Measurements from ENCODE around the gene ADGRG3.
A peak's percentile ranks its signal among the peaks of the same experiment; 100 is the strongest.

The ADGRG3 gene

DNA sequence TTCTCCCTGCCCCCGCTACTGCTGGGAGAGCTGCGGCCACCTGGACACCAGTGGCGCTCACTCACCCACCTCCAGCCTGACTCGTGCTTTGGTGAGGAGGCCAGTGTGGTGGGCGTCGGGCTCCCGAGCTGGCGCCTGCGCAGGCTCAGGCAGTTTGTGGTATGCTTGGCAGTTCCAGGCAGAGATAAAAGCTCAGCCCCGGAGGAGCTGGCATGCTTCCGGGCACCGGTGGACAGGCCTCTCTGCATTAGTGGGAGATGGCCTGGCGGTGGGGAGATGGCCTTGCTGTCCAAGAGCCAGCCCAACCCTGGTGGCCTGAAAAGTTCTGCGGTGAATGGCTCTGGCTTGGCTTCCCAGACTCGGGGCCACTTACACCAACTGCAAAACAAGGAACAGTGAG lies 35.5 kb upstream of the ADGRG3 start:
- TF ChIP-seq, protein P1, sequence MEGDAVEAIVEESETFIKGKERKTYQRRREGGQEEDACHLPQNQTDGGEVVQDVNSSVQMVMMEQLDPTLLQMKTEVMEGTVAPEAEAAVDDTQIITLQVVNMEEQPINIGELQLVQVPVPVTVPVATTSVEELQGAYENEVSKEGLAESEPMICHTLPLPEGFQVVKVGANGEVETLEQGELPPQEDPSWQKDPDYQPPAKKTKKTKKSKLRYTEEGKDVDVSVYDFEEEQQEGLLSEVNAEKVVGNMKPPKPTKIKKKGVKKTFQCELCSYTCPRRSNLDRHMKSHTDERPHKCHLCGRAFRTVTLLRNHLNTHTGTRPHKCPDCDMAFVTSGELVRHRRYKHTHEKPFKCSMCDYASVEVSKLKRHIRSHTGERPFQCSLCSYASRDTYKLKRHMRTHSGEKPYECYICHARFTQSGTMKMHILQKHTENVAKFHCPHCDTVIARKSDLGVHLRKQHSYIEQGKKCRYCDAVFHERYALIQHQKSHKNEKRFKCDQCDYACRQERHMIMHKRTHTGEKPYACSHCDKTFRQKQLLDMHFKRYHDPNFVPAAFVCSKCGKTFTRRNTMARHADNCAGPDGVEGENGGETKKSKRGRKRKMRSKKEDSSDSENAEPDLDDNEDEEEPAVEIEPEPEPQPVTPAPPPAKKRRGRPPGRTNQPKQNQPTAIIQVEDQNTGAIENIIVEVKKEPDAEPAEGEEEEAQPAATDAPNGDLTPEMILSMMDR (IDR thresholded peaks at IDR 0.05), result no peak
- Histone ChIP-seq H3K4me3 (no peak overlapping the region), H3K27ac (peak overlapping the region in 1 of 2 donors; percentile 88)
- DNase-seq (ENCODE audit: low spot score), result no peak

DNA sequence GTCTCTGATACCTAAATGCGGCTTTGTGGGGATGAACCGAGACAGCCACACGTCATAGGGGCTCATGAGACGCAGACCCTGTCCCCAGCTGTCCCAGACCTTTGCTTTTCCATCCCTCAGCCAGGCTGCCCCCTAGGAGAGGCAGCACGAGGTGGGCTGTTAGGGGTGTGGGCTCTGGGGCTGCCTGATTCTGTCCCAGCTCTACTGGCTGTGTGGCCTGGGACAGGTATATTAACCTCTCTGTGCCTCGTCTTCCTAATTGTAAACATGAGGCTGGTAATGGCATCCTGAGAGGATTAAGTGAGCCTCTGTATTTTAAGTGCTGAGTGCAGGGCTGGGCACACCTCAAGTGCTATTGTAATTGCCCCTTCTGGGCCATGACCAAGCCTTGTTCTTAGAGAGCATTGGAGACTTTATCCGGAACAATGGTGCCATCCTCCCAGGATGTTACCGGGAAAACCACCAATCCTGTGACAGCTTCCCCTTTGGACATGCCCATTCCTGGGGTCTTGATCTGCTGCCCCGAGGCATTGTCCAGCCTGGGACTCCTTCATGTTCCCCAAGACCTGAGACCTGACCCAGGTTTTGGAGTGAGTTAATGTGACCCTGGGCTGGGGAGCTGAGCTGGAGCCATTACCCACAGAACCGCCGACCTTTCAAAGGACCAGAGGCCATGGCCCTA lies 34.6 kb upstream of the ADGRG3 start:
- peak overlapping the region in 1 of 2 donors; percentile 88 for H3K27ac ChIP-seq
- TF ChIP-seq, protein P1 (IDR thresholded peaks at IDR 0.05), result no peak
- DNase-seq (ENCODE audit: low spot score), result no peak
- no peak overlapping the region for H3K4me3 ChIP-seq

DNA sequence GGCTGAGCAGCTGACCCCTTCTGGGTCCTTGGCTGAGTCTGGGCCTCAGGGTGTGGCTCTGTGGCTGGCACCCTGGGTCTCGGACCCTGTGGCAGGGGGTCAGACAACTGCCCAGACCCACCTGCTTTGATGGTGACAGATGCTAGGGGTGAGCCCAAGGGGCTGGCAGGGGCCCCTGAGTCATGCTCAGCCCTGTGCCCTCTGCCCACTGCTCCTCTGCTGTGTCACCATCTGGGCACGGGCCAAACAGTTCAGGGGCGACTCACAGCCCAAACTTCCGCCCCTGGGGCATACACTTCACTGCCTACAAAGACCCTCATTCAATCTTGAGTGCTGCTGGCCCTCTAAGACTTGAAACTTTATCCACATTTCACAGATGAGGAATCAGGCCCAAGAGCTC lies 33.9 kb upstream of the ADGRG3 start:
- TF ChIP-seq, protein P1 (IDR thresholded peaks at IDR 0.05), result no peak
- DNase-seq (ENCODE audit: low spot score), result no peak
- Histone ChIP-seq H3K27ac (peak overlapping the region in 1 of 2 donors; percentile 57), H3K4me3 (no peak overlapping the region)

DNA sequence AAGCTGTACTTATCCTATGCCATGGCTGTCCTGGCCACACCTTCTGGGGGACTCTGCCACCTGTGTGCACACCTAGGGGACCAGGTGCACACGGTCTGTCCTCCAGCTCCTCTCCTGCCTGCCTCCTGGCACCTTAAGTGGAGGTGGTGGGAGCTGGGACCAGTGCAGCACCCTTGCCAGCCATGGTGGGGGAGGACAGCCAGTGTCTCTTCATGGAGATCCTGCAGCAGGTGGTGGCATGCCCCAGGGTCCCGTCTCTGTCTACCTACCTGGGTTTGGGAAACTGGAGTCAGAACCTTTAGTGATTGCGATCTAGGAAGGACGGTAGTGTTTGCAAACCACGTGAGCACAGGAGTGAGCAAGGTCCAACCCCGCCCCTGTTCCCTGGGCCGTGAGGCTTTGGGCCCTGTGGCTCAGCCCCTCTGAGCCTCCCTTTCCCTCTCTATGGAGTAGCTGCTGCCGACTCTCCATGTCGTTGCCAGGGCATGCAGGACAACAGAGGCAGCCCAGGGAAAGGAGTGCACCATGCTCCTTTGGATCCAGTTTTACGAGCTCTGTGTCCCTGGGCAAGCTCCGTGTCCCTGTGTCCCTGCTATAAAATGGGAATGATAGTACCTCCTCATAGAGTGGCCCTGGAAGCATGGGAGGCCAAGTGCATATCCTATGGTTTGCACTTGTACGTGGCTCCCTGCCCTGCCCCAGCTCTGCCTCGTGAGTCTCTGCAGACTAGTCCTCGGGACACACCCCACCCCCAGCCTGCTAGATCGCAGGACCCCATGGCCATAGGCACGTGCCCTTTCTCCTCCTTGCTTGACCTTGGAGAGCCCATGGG lies 32.6 kb upstream of the ADGRG3 start:
- no peak for DNase-seq (ENCODE audit: low spot score)
- peak overlapping the region in 1 of 2 donors; percentile 57 for H3K27ac ChIP-seq
- no peak overlapping the region for H3K4me3 ChIP-seq
- TF ChIP-seq, protein P1 (IDR thresholded peaks at IDR 0.05), result no peak

DNA sequence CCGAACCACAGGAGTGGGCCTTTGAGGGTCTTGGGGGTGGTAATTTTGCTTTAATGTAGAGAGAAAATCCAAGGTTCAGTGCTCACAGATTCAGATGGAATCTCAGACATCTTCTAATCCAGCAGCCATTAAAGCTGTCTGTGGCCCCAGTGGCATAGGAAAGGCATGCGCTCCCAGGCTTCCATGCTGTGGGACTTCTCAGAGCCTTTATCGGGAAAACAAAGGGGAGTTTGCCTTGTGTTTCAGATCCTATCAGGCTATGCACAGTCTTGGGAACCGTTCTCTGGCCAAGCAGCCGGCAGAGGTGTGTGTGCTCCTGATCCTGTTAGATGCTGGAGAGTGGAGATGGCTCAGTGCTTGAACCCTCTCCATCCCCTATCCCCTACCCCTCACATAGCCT lies 31.9 kb upstream of the ADGRG3 start:
- Histone ChIP-seq H3K4me3 (no peak overlapping the region), H3K27ac (peak overlapping the region in 1 of 2 donors; percentile 68)
- DNase-seq (ENCODE audit: low spot score), result no peak
- TF ChIP-seq, protein P1 (IDR thresholded peaks at IDR 0.05), result no peak

DNA sequence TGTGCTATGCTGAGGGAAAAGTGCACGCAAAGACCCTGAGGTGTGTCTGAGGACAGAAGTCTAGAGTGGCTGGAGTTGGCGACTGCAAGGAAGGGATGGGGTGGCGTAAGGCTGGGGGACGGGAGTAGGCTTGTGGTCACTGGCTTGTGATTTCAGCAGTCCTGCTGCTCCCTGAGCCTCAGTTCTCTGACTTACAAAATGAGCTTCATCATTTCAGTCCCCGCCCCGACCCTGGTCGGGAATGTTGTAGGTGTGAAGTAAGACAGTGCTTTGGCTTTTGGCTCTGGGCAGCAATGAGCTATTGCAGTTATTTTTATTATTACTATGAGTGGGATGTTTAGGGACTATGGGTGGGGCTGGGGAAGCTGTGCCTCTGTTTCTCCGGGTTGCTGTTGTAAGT lies 31.1 kb upstream of the ADGRG3 start:
- DNase-seq (ENCODE audit: low spot score), result no peak
- peak overlapping the region in 1 of 2 donors; percentile 68 for H3K27ac ChIP-seq
- TF ChIP-seq, protein P1 (IDR thresholded peaks at IDR 0.05), result no peak
- H3K4me3 ChIP-seq, result no peak overlapping the region

Measured in coronary artery (tissue), 2 donors.